Measurements from ENCODE around the gene STRADB. TPM values are rescaled to one million over a fixed set of nuclear protein-coding genes. Genes with fewer than 3 reads are reported as not detected.

STRADB gene
- total and polyA plus RNA-seq, 2 of the 4 experiments (the other 2 are of a cell fraction): 14.9 to 31.5 TPM

GRCh38 chr2:201413552-201413951 lies 38.0 kb upstream of the STRADB start:
- dilution Hi-C loops (cut with HindIII; ENCODE audit: low sequenced_read_pairs, unreplicated experiment): no loop called here
- H3K4ac ChIP-seq (ENCODE audit: low read depth, low read length): peak overlapping the region; percentile 79
- H3K4me2 ChIP-seq (ENCODE audit: low read depth, low read length): no peak overlapping the region
- BruUV-seq (replicated peaks): no TSS peak
- H3K4me1 ChIP-seq (ENCODE audit: control insufficient read depth, insufficient read depth, low read length): 0 out of 2 replicates have a peak, but pooled peaks cover 4% of the 10 kb centered on the region
- H4K20me1 ChIP-seq (ENCODE audit: insufficient read depth, low read length): peaks cover 7% of the 10 kb centered on the region; the same call in 1 of the 2 replicates
- H2BK5ac ChIP-seq (ENCODE audit: low read depth, low read length, poor library complexity, severe bottlenecking): no peak overlapping the region
- intact Hi-C loops (cut with micrococcal nuclease): no loop called here
- no peaks in the 10 kb centered on the region for H3K27me3 ChIP-seq (ENCODE audit: control insufficient read depth, insufficient read depth, low read length)
- no peak overlapping the region for H3K56ac ChIP-seq (ENCODE audit: extremely low read depth, insufficient read depth, low read length)
- 100% methylated on average over 2 of the region's 4 CpGs; no CpG with 5 or more reads in 1 of the 2 experiments for WGBS, 2 experiments (ENCODE audit: extremely low coverage in 2 of 2, insufficient read length in 1 of 2)
- ChIA-PET CTCF (no interaction called here), POLR2A (ENCODE audit: unreplicated experiment) (no interaction called here)
- peak overlapping the region; percentile 79; the same call in 1 of the 2 replicates for H2AK5ac ChIP-seq (ENCODE audit: low read depth, low read length)
- H3K9me1 ChIP-seq (ENCODE audit: insufficient read depth, low read length): peaks cover 5% of the 10 kb centered on the region
- peak overlapping the region in 1 of 2 experiments; percentile 30; a peak in 1 of 4 replicates for H4K8ac ChIP-seq (ENCODE audit: low read depth in 2 of 2, low read length in 2 of 2)
- no peak overlapping the region; the same call in 2 of the 3 replicates for H2BK15ac ChIP-seq (ENCODE audit: low read depth, low read length)
- H3K36me3 ChIP-seq (ENCODE audit: control insufficient read depth, insufficient read depth, low read length): peaks cover 2% of the 10 kb centered on the region; the same call in 1 of the 2 replicates
- no peak for ATAC-seq (ENCODE audit: low read depth)
- no peak overlapping the region for H4K5ac ChIP-seq (ENCODE audit: low read depth, low read length)
- in situ Hi-C loops (cut with MboI; ENCODE audit: low sequenced_read_pairs): no loop called here
- peak overlapping the region; percentile 67; the same call in 1 of the 2 replicates for H2BK20ac ChIP-seq (ENCODE audit: low read depth, low read length)
- no peak overlapping the region for H4K91ac ChIP-seq (ENCODE audit: insufficient read depth, low read depth, low read length)
- H2AK9ac ChIP-seq (replicated peaks; ENCODE audit: low read depth, low read length, poor library complexity): peak overlapping the region; percentile 45
- H2BK120ac ChIP-seq (ENCODE audit: low read depth, low read length): peak overlapping the region; percentile 67
- DNase-seq: no peak
- no peak overlapping the region for H3K9ac ChIP-seq (ENCODE audit: low read depth, low read length)
- no peak overlapping the region for H3K18ac ChIP-seq (ENCODE audit: low read depth, low read length)
- H3K27ac ChIP-seq (ENCODE audit: insufficient read depth, low read length): no peak overlapping the region
- peak overlapping the region; percentile 80; the same call in 1 of the 2 replicates for H3K14ac ChIP-seq (replicated peaks; ENCODE audit: low read depth, low read length)
- no peaks in the 10 kb centered on the region for H3K9me3 ChIP-seq (ENCODE audit: control insufficient read depth, insufficient read depth, low read length)
- peaks cover 26 to 43% of the 10 kb centered on the region in 2 experiments; a peak in 3 of 4 replicates for H3K79me1 ChIP-seq (ENCODE audit: low read depth in 1 of 2, low read length in 2 of 2)
- H3K23ac ChIP-seq (ENCODE audit: low read depth, low read length): no peak overlapping the region
- no peak overlapping the region for H3K4me3 ChIP-seq (ENCODE audit: insufficient read depth, low read depth, low read length)
- TF ChIP-seq MXI1 (IDR thresholded peaks at IDR 0.05; ENCODE audit: borderline replicate concordance, low read depth, low read length) (no peak), SMC3 (IDR thresholded peaks at IDR 0.05; ENCODE audit: low read depth, low read length) (no peak), FOS (IDR thresholded peaks at IDR 0.05; ENCODE audit: low read depth, low read length) (no peak), MAZ (IDR thresholded peaks at IDR 0.05; ENCODE audit: borderline replicate concordance, low read depth, low read length) (no peak), RAD21 (IDR thresholded peaks at IDR 0.05; ENCODE audit: low read length) (no peak), CTCF (conservative IDR thresholded peaks at IDR 0.05; ENCODE audit: low read depth, low read length) (no peak), USF2 (IDR thresholded peaks at IDR 0.05; ENCODE audit: low read depth, low read length) (no peak), RFX5 (IDR thresholded peaks at IDR 0.05; ENCODE audit: low read depth, low read length) (no peak), RCOR1 (IDR thresholded peaks at IDR 0.05; ENCODE audit: insufficient replicate concordance, low read length) (no peak), POLR2A (IDR thresholded peaks at IDR 0.05; ENCODE audit: low read depth, low read length) (no peak), BHLHE40 (IDR thresholded peaks at IDR 0.05; ENCODE audit: low read depth, low read length) (no peak)
- no peak overlapping the region for H2AFZ ChIP-seq (replicated peaks; ENCODE audit: low read length, poor library complexity)
